ENCODE data around the gene CBFB. TPM values are rescaled to one million over a fixed set of nuclear protein-coding genes. Genes with fewer than 3 reads are reported as not detected.

The CBFB gene
- total and polyA plus RNA-seq, 2 of the 13 experiments (the other 11 are each of a cell fraction or from before 2014, with no cell fraction given), result 22.1 to 70.8 TPM

DNA sequence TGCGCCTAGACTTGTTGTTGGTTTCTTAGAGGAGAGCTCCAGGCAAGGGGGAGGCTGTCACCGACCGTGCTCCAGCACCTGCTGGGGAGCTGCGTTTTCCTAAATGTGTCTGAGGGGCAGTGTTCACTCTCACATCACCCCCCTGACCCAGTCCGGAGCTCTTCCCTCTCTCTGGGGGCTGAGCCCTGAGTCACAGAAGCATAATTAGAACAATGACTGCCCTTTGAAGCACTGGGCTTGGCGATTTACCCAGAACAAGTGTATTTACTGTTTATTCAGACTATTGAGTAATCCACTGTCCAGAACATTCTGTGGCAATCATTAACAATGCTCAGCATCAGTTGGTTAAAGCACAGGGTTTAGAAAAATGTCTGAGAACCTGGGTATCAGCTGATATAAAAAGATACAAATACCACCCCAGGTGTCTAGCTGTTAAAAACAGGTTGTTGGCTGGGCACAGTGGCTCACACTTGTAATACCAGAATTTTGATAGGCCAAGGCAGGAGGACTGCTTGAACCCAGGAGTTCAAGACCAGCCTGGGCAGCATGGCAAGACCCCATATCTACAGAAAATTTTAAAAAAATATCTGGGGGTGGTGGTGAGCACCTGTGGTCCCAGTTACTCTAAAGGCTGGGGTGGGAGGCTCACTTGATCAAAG lies 32.5 kb upstream of the CBFB start (continued):
- TF ChIP-seq ZNF563 (CRISPR knock-in tag; IDR thresholded peaks at IDR 0.05) (no peak), ZNF792 (CRISPR knock-in tag; IDR thresholded peaks at IDR 0.05) (peak; percentile 64; the same call in 1 of the 2 replicates), FOSL2 (CRISPR knock-in tag; IDR thresholded peaks at IDR 0.05) (peak; percentile 86), ZNF747 (CRISPR knock-in tag; IDR thresholded peaks at IDR 0.05; ENCODE audit: borderline replicate concordance) (no peak), CEBPG (CRISPR knock-in tag; IDR thresholded peaks at IDR 0.05) (peak; percentile 97), XBP1 (CRISPR knock-in tag; IDR thresholded peaks at IDR 0.05) (no peak), TEAD3 (CRISPR knock-in tag; optimal IDR thresholded peaks at IDR 0.05; ENCODE audit: borderline replicate concordance) (peak; percentile 54), ZNF766 (CRISPR knock-in tag; IDR thresholded peaks at IDR 0.05; ENCODE audit: borderline replicate concordance) (no peak), POLR2AphosphoS2 (IDR thresholded peaks at IDR 0.05; ENCODE audit: low read depth, low read length) (no peak), TARDBP (CRISPR knock-in tag; IDR thresholded peaks at IDR 0.05) (peak; percentile 31; the same call in 1 of the 2 replicates)
- TF ChIP-seq, protein P1, sequence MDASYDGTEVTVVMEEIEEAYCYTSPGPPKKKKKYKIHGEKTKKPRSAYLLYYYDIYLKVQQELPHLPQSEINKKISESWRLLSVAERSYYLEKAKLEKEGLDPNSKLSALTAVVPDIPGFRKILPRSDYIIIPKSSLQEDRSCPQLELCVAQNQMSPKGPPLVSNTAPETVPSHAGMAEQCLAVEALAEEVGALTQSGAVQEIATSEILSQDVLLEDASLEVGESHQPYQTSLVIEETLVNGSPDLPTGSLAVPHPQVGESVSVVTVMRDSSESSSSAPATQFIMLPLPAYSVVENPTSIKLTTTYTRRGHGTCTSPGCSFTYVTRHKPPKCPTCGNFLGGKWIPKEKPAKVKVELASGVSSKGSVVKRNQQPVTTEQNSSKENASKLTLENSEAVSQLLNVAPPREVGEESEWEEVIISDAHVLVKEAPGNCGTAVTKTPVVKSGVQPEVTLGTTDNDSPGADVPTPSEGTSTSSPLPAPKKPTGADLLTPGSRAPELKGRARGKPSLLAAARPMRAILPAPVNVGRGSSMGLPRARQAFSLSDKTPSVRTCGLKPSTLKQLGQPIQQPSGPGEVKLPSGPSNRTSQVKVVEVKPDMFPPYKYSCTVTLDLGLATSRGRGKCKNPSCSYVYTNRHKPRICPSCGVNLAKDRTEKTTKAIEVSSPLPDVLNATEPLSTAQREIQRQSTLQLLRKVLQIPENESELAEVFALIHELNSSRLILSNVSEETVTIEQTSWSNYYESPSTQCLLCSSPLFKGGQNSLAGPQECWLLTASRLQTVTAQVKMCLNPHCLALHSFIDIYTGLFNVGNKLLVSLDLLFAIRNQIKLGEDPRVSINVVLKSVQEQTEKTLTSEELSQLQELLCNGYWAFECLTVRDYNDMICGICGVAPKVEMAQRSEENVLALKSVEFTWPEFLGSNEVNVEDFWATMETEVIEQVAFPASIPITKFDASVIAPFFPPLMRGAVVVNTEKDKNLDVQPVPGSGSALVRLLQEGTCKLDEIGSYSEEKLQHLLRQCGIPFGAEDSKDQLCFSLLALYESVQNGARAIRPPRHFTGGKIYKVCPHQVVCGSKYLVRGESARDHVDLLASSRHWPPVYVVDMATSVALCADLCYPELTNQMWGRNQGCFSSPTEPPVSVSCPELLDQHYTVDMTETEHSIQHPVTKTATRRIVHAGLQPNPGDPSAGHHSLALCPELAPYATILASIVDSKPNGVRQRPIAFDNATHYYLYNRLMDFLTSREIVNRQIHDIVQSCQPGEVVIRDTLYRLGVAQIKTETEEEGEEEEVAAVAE (CRISPR knock-in tag; IDR thresholded peaks at IDR 0.05; ENCODE audit: borderline replicate concordance), result no peak
- TF ChIP-seq, protein P2, sequence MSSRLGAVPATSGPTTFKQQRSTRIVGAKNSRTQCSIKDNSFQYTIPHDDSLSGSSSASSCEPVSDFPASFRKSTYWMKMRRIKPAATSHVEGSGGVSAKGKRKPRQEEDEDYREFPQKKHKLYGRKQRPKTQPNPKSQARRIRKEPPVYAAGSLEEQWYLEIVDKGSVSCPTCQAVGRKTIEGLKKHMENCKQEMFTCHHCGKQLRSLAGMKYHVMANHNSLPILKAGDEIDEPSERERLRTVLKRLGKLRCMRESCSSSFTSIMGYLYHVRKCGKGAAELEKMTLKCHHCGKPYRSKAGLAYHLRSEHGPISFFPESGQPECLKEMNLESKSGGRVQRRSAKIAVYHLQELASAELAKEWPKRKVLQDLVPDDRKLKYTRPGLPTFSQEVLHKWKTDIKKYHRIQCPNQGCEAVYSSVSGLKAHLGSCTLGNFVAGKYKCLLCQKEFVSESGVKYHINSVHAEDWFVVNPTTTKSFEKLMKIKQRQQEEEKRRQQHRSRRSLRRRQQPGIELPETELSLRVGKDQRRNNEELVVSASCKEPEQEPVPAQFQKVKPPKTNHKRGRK (CRISPR knock-in tag; IDR thresholded peaks at IDR 0.05), result no peak
- TF ChIP-seq, protein P3, sequence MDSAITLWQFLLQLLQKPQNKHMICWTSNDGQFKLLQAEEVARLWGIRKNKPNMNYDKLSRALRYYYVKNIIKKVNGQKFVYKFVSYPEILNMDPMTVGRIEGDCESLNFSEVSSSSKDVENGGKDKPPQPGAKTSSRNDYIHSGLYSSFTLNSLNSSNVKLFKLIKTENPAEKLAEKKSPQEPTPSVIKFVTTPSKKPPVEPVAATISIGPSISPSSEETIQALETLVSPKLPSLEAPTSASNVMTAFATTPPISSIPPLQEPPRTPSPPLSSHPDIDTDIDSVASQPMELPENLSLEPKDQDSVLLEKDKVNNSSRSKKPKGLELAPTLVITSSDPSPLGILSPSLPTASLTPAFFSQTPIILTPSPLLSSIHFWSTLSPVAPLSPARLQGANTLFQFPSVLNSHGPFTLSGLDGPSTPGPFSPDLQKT (CRISPR knock-in tag; IDR thresholded peaks at IDR 0.05; ENCODE audit: borderline replicate concordance), result no peak
- TF ChIP-seq, protein P4, sequence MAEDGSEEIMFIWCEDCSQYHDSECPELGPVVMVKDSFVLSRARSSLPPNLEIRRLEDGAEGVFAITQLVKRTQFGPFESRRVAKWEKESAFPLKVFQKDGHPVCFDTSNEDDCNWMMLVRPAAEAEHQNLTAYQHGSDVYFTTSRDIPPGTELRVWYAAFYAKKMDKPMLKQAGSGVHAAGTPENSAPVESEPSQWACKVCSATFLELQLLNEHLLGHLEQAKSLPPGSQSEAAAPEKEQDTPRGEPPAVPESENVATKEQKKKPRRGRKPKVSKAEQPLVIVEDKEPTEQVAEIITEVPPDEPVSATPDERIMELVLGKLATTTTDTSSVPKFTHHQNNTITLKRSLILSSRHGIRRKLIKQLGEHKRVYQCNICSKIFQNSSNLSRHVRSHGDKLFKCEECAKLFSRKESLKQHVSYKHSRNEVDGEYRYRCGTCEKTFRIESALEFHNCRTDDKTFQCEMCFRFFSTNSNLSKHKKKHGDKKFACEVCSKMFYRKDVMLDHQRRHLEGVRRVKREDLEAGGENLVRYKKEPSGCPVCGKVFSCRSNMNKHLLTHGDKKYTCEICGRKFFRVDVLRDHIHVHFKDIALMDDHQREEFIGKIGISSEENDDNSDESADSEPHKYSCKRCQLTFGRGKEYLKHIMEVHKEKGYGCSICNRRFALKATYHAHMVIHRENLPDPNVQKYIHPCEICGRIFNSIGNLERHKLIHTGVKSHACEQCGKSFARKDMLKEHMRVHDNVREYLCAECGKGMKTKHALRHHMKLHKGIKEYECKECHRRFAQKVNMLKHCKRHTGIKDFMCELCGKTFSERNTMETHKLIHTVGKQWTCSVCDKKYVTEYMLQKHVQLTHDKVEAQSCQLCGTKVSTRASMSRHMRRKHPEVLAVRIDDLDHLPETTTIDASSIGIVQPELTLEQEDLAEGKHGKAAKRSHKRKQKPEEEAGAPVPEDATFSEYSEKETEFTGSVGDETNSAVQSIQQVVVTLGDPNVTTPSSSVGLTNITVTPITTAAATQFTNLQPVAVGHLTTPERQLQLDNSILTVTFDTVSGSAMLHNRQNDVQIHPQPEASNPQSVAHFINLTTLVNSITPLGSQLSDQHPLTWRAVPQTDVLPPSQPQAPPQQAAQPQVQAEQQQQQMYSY (CRISPR knock-in tag; IDR thresholded peaks at IDR 0.05), result no peak
- TF ChIP-seq, protein P5, sequence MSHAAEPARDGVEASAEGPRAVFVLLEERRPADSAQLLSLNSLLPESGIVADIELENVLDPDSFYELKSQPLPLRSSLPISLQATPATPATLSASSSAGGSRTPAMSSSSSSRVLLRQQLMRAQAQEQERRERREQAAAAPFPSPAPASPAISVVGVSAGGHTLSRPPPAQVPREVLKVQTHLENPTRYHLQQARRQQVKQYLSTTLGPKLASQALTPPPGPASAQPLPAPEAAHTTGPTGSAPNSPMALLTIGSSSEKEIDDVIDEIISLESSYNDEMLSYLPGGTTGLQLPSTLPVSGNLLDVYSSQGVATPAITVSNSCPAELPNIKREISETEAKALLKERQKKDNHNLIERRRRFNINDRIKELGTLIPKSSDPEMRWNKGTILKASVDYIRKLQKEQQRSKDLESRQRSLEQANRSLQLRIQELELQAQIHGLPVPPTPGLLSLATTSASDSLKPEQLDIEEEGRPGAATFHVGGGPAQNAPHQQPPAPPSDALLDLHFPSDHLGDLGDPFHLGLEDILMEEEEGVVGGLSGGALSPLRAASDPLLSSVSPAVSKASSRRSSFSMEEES (CRISPR knock-in tag; IDR thresholded peaks at IDR 0.05), result no peak
- TF ChIP-seq, protein P6, sequence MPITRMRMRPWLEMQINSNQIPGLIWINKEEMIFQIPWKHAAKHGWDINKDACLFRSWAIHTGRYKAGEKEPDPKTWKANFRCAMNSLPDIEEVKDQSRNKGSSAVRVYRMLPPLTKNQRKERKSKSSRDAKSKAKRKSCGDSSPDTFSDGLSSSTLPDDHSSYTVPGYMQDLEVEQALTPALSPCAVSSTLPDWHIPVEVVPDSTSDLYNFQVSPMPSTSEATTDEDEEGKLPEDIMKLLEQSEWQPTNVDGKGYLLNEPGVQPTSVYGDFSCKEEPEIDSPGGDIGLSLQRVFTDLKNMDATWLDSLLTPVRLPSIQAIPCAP (CRISPR knock-in tag; IDR thresholded peaks at IDR 0.05; ENCODE audit: low read depth), result no peak
